Activated B cell treated with CpG ODN at 0.5 μM for 24 hours (primary cell): ENCODE data around the gene WASF2. TPM values are rescaled to one million over a fixed set of nuclear protein-coding genes. Genes with fewer than 3 reads are reported as not detected.
A peak's percentile ranks its signal among the peaks of the same experiment; 100 is the strongest.

Source experiments
- ATAC-seq: fragments of 200-7000 bp; cut with Tn5 transposase; one replicate; pipeline ENCODE4 v1.10.0; 2021; ENCODE audit warnings: low read depth, mild to moderate bottlenecking, moderate library complexity
- CTCF ChIA-PET: fragments of 350-600 bp; sonication (Branson Sonifier 250); formaldehyde crosslinking; loops from one replicate; lab custom pipeline; 2021; ENCODE audit warnings: antibody characterized with exemption; lab: Charles Lee
- POLR2A ChIA-PET: fragments of 350-600 bp; sonication (Branson Sonifier 250); formaldehyde crosslinking; loops from one replicate; lab custom pipeline; 2021; ENCODE audit warnings: antibody characterized with exemption; lab: Charles Lee
- DNase-seq: peaks from one replicate; pipeline ENCODE4 v3.0.0; 2022
- H3K27ac Mint-ChIP-seq: one replicate; pipeline ENCODE4 v1.8.0; 2020; ENCODE audit warnings: mixed read lengths
- H3K27me3 Mint-ChIP-seq: one replicate; pipeline ENCODE4 v1.8.0; 2021; ENCODE audit warnings: mixed read lengths
- H3K36me3 Mint-ChIP-seq: one replicate; pipeline ENCODE4 v1.8.0; 2021; ENCODE audit warnings: low read depth, mixed read lengths
- H3K4me1 Mint-ChIP-seq: one replicate; pipeline ENCODE4 v1.8.0; 2021; ENCODE audit warnings: mixed read lengths
- H3K4me3 Mint-ChIP-seq: one replicate; pipeline ENCODE4 v1.8.0; 2020; ENCODE audit warnings: mild to moderate bottlenecking, mixed read lengths
- H3K9me3 Mint-ChIP-seq: one replicate; pipeline ENCODE4 v1.8.0; 2020; ENCODE audit warnings: mixed read lengths
- CTCF ChIP-seq: fragments of 200-600 bp; IDR thresholded peaks from one replicate; pipeline ENCODE4 v1.8.0; 2022; ENCODE audit warnings: antibody characterized with exemption, mild to moderate bottlenecking
- intact Hi-C: fragments of 100-400 bp; cut with micrococcal nuclease; formaldehyde crosslinking; loops from one replicate; pipeline ENCODE4 v1.15.1; 2024
- total RNA-seq: library from RNA; stranded (reverse); gene quantifications from 2 replicates; pipeline ENCODE4 v1.2.3, GENCODE V29; 2022

WASF2 gene
- total RNA-seq, 1 donor from 2014 or later = 137 TPM

GRCh38 chr1:27398405-27399149, 91.4 kb downstream of the WASF2 start:
- DNase-seq (no peak), ATAC-seq (no peak)
- peak overlapping the region; percentile 13 for H3K27ac Mint-ChIP-seq
- no peak for TF ChIP-seq CTCF
- ChIA-PET CTCF (interaction anchor here (1.4 to 7.8 kb wide), 5 partner anchors 18 to 264 kb away, joined by 4 to 208 read pairs (median 6); no protein-coding TSS in a partner anchor), POLR2A (interaction anchor here (0.7 to 1.1 kb wide), 4 partner anchors 18 to 373 kb away, joined by 3 to 4 read pairs (median 4); partner anchors contain the start of gene AHDC1)
- no peaks in the 10 kb centered on the region for H3K36me3 Mint-ChIP-seq
- no peaks in the 10 kb centered on the region for H3K27me3 Mint-ChIP-seq
- intact Hi-C loops = no loop called here
- H3K4me1 Mint-ChIP-seq = peaks cover 30% of the 10 kb centered on the region
- no peaks in the 10 kb centered on the region for H3K9me3 Mint-ChIP-seq
- no peak overlapping the region for H3K4me3 Mint-ChIP-seq

- DNase-seq = no peak
- no peak for ATAC-seq
- ChIA-PET CTCF (interaction anchor here (1.0 to 7.8 kb wide), 6 partner anchors 65 to 495 kb away, joined by 3 to 208 read pairs (median 6); partner anchors contain the start of gene AHDC1), POLR2A (interaction anchor here (0.6 to 1.1 kb wide), 4 partner anchors 98 to 531 kb away, joined by 4 to 10 read pairs (median 5); partner anchors contain the start of gene AHDC1)
- H3K4me1 Mint-ChIP-seq = peaks cover 24% of the 10 kb centered on the region
- no peak overlapping the region for H3K4me3 Mint-ChIP-seq
- no peaks in the 10 kb centered on the region for H3K36me3 Mint-ChIP-seq
- peak overlapping the region; percentile 24 for H3K27ac Mint-ChIP-seq
- TF ChIP-seq CTCF = no peak
- H3K27me3 Mint-ChIP-seq = no peaks in the 10 kb centered on the region
- no peaks in the 10 kb centered on the region for H3K9me3 Mint-ChIP-seq
- intact Hi-C loops = no loop called here
These were observed 92.2 kb downstream of the WASF2 start for GRCh38 chr1:27397749-27398148.

GRCh38 chr1:27397110-27397509, 92.9 kb downstream of the WASF2 start:
- H3K27me3 Mint-ChIP-seq = no peaks in the 10 kb centered on the region
- POLR2A ChIA-PET = interaction anchor here (0.6 to 1.4 kb wide), 5 partner anchors 61 to 530 kb away, joined by 3 to 10 read pairs (median 5); no protein-coding TSS in a partner anchor
- no peak overlapping the region for H3K27ac Mint-ChIP-seq
- intact Hi-C loops = no loop called here
- peaks cover 21% of the 10 kb centered on the region for H3K4me1 Mint-ChIP-seq
- TF ChIP-seq CTCF = no peak
- no peaks in the 10 kb centered on the region for H3K36me3 Mint-ChIP-seq
- no peak for ATAC-seq
- CTCF ChIA-PET = interaction anchor here (0.7 to 7.8 kb wide), 6 partner anchors 65 to 495 kb away, joined by 3 to 208 read pairs (median 6); partner anchors contain the start of gene AHDC1
- no peaks in the 10 kb centered on the region for H3K9me3 Mint-ChIP-seq
- H3K4me3 Mint-ChIP-seq = no peak overlapping the region
- no peak for DNase-seq

GRCh38 chr1:27395441-27396195, 94.3 kb downstream of the WASF2 start:
- DNase-seq = peak; percentile 74
- no peak overlapping the region for H3K4me3 Mint-ChIP-seq
- peak; percentile 40 for ATAC-seq
- no peaks in the 10 kb centered on the region for H3K36me3 Mint-ChIP-seq
- H3K4me1 Mint-ChIP-seq = peaks cover 15% of the 10 kb centered on the region
- H3K27me3 Mint-ChIP-seq = no peaks in the 10 kb centered on the region
- ChIA-PET POLR2A (interaction anchor here (0.6 to 1.5 kb wide), 13 partner anchors 30 to 330 kb away, joined by 3 to 12 read pairs (median 4); no protein-coding TSS in a partner anchor), CTCF (interaction anchor here (0.6 to 7.8 kb wide), 28 partner anchors 8 to 351 kb away, joined by 3 to 208 read pairs (median 4); partner anchors contain the start of genes AHDC1, CD164L2, IFI6 and MAP3K6)
- no peak overlapping the region for H3K27ac Mint-ChIP-seq
- intact Hi-C loops = loop anchor here (1.0 kb wide), 5 partner anchors 63 to 351 kb away; no protein-coding TSS in a partner anchor
- H3K9me3 Mint-ChIP-seq = no peaks in the 10 kb centered on the region
- peak; percentile 27 for TF ChIP-seq CTCF
